SK-N-SH (cell line): Measurements from ENCODE around the gene HBA1. TPM values are rescaled to one million over a fixed set of nuclear protein-coding genes. Genes with fewer than 3 reads are reported as not detected.

Experiments used
- CTCF ChIA-PET: fragments of 300-600, 350-600 bp; formaldehyde crosslinking; extraction: SDS; loops from one replicate; lab custom pipeline; 2021; lab: Yijun Ruan, JAX
- POLR2A ChIA-PET: fragments of 350-600 bp; sonication (Branson Sonifier 250); formaldehyde crosslinking; extraction: SDS; loops from one replicate; lab custom pipeline; 2020; ENCODE audit warnings: antibody characterized with exemption, inconsistent platforms; lab: Yijun Ruan, JAX
- DNase-seq: peaks from one replicate; pipeline ENCODE4 v3.0.0; 2012
- H2AFZ ChIP-seq: fragments of 200-600 bp; sonication (generic); 2 replicates; pipeline ENCODE4 v1.8.1; 2016; ENCODE audit warnings: antibody characterized with exemption, mild to moderate bottlenecking, low read depth
- H3F3A ChIP-seq: fragments of 200-600 bp; sonication (generic); replicated peaks from 2 replicates; pipeline ENCODE3; 2016; ENCODE audit warnings: antibody characterized with exemption, mild to moderate bottlenecking; ENCODE audit not compliant: insufficient read depth
- H3K27ac ChIP-seq, 2 experiments: fragments of 200-500 bp in 1 of 2; fragments of 200-600 bp in 1 of 2; sonication (Bioruptor generic) in 1 of 2; sonication (generic), shearing (Covaris generic) in 1 of 2; 2 replicates each; pipeline versions ENCODE4 v1.5.1 to v1.6.1; 2014 to 2016; ENCODE audit warnings: low read depth in 2 of 2, inconsistent platforms in 1 of 2, low read length in 1 of 2, mild to moderate bottlenecking in 1 of 2, mixed read lengths in 1 of 2
- H3K27me3 ChIP-seq: fragments of 200-600 bp; sonication (generic), shearing (Covaris generic); 2 replicates; pipeline ENCODE4 v1.6.1; 2016; ENCODE audit warnings: mixed run types; ENCODE audit not compliant: insufficient read depth
- H3K36me3 ChIP-seq, 2 experiments: fragments of 200-500 bp in 1 of 2; fragments of 200-600 bp in 1 of 2; sonication (Bioruptor generic) in 1 of 2; sonication (generic) in 1 of 2; replicated peaks in 1 of 2; 2 replicates each; pipeline versions ENCODE3 to v1.5.1; 2014 to 2016; ENCODE audit warnings: low read length in 1 of 2, mild to moderate bottlenecking in 1 of 2; ENCODE audit not compliant: insufficient read depth in 2 of 2, control insufficient read depth in 1 of 2
- H3K4me1 ChIP-seq, 2 experiments: fragments of 200-500 bp in 1 of 2; fragments of 200-600 bp in 1 of 2; sonication (Bioruptor generic) in 1 of 2; sonication (generic), shearing (Covaris generic) in 1 of 2; 2 replicates each; pipeline versions ENCODE4 v1.5.1 to v1.6.1; 2014 to 2016; ENCODE audit warnings: low read depth in 1 of 2, low read length in 1 of 2, mixed run types in 1 of 2; ENCODE audit not compliant: insufficient read depth in 2 of 2, control insufficient read depth in 1 of 2
- H3K4me2 ChIP-seq: fragments of 200-600 bp; sonication (generic), shearing (Covaris generic); 2 replicates; pipeline ENCODE4 v1.6.1; 2017; ENCODE audit warnings: mixed run types
- H3K4me3 ChIP-seq, 2 experiments: fragments of 200-500 bp in 1 of 2; fragments of 200-600 bp in 1 of 2; sonication (Bioruptor generic) in 1 of 2; sonication (generic), shearing (Covaris generic) in 1 of 2; 2 replicates each; pipeline versions ENCODE4 v1.5.1 to v1.8.1; 2014 to 2016; ENCODE audit warnings: low read depth in 2 of 2, inconsistent platforms in 1 of 2, low read length in 1 of 2, mild to moderate bottlenecking in 1 of 2, mixed read lengths in 1 of 2, moderate library complexity in 1 of 2
- H3K79me2 ChIP-seq: fragments of 200-600 bp; sonication (generic); 2 replicates; pipeline ENCODE4 v1.8.1; 2017; ENCODE audit warnings: mild to moderate bottlenecking; ENCODE audit not compliant: insufficient read depth
- H3K9ac ChIP-seq: fragments of 200-600 bp; sonication (generic); 2 replicates; pipeline ENCODE4 v1.6.1; 2017; ENCODE audit warnings: mixed run types
- H3K9me2 ChIP-seq: fragments of 200-600 bp; sonication (generic); 2 replicates; pipeline ENCODE4 v1.6.1; 2017; ENCODE audit warnings: mixed run types
- H3K9me3 ChIP-seq: fragments of 200-600 bp; sonication (generic); 2 replicates; pipeline ENCODE4 v1.6.1; 2017; ENCODE audit warnings: mixed run types, mild to moderate bottlenecking, moderate library complexity
- H4K20me1 ChIP-seq: fragments of 200-600 bp; sonication (generic); 2 replicates; pipeline ENCODE4 v1.6.1; 2017; ENCODE audit warnings: mild to moderate bottlenecking, mixed run types; ENCODE audit not compliant: insufficient read depth
- CHD2 ChIP-seq: fragments of 150-350 bp; IDR thresholded peaks from 2 replicates; pipeline ENCODE4 v1.6.1; 2018; ENCODE audit warnings: low read length; ENCODE audit not compliant: partially characterized antibody
- EP300 ChIP-seq, 2 experiments: IDR thresholded peaks; 2 replicates each; pipeline versions ENCODE4 v1.4.0 to v1.6.1; 2012; ENCODE audit warnings: borderline replicate concordance in 1 of 2, low read depth in 1 of 2, low read length in 1 of 2
- MXI1 ChIP-seq: IDR thresholded peaks from 2 replicates; pipeline ENCODE4 v1.6.1; 2012; ENCODE audit warnings: mild to moderate bottlenecking, low read depth, low read length, improper control_type of control experiment
- NRF1 ChIP-seq: IDR thresholded peaks from 2 replicates; pipeline ENCODE4 v1.6.1; 2012; ENCODE audit warnings: low read depth, mild to moderate bottlenecking, low read length
- POLR2AphosphoS5 ChIP-seq: IDR thresholded peaks from 2 replicates; pipeline ENCODE4 v1.6.1; 2012; ENCODE audit warnings: low read depth, low read length
- RAD21 ChIP-seq: IDR thresholded peaks from 2 replicates; pipeline ENCODE4 v1.6.1; 2012; ENCODE audit warnings: mild to moderate bottlenecking, low read length
- RFX5 ChIP-seq: IDR thresholded peaks from 2 replicates; pipeline ENCODE4 v1.6.1; 2012; ENCODE audit warnings: mild to moderate bottlenecking, improper control_type of control experiment, low read length
- RXRA ChIP-seq: IDR thresholded peaks from 2 replicates; pipeline ENCODE4 v1.4.0; 2012; ENCODE audit warnings: low read depth, mild to moderate bottlenecking, borderline replicate concordance
- SMC3 ChIP-seq: IDR thresholded peaks from 2 replicates; pipeline ENCODE4 v1.6.1; 2012; ENCODE audit warnings: low read depth, low read length, improper control_type of control experiment
- TEAD4 ChIP-seq: IDR thresholded peaks from 2 replicates; pipeline ENCODE4 v1.4.0; 2012; ENCODE audit warnings: mild to moderate bottlenecking, borderline replicate concordance; ENCODE audit not compliant: insufficient read depth
- YY1 ChIP-seq: IDR thresholded peaks from 2 replicates; pipeline ENCODE4 v1.4.0; 2012; ENCODE audit warnings: low read depth, mild to moderate bottlenecking
- WGBS: methylation state at CpG from one replicate; pipeline ENCODE4 v1.1.6; 2017; ENCODE audit warnings: low lambda C conversion rate; 5-methylcytosine and 5-hydroxymethylcytosine counted together
- polyA plus RNA-seq, 3 experiments: library from polyadenylated mRNA; depleted of rRNA; stranded (reverse); fragments of >200 nt; gene quantifications; 2 replicates each; pipeline ENCODE4 v1.2.3, GENCODE V29; 2012
- TF ChIP-seq, protein P1 (sequence below): fragments of 150-350 bp; IDR thresholded peaks from 2 replicates; pipeline ENCODE4 v1.6.1; 2017; ENCODE audit warnings: antibody characterized with exemption, low read length, low read depth, borderline replicate concordance

Gene HBA1
- polyA plus RNA-seq, 1 of the 3 experiments (the other 2 are of a cell fraction): not detected

DNA sequence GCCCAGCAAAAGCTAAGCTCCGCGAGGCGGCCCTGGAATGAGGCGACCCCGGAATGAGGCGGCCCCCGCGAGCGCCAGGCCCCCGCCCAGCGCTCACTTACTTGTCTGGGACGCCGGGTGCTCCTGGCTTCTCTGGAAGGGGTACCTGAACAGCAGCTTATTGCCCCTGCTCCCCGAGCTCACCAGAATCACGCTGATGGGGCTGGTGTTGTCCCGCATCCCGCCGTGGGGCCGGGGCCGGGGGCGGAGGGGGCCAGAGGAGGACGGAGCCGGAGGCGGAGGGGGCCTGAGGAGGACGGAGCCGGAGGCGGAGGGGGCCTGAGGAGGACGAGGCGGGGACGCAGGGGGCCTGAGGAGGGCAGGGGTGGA, 38.4 kb upstream of the HBA1 start:
- H4K20me1 ChIP-seq: no peaks in the 10 kb centered on the region
- peak; percentile 76 for DNase-seq
- POLR2A ChIA-PET: interaction anchor here (0.6 kb wide), 1 partner anchor 11 kb away, joined by 3 read pairs; no protein-coding TSS in a partner anchor
- H3K36me3 ChIP-seq: peaks cover 0 to 4% of the 10 kb centered on the region in 2 experiments
- CTCF ChIA-PET: interaction anchor here (0.6 to 3.4 kb wide), 6 partner anchors 13 to 224 kb away, joined by 3 to 15 read pairs (median 6); partner anchors contain the start of gene HBQ1
- H3K27me3 ChIP-seq: no peaks in the 10 kb centered on the region
- peak overlapping the region; percentile 94 for H3K9ac ChIP-seq
- H2AFZ ChIP-seq: peak overlapping the region; percentile 82; the same call in 1 of the 2 replicates
- peak overlapping the region; percentile 65 to 95 for H3K4me3 ChIP-seq
- TF ChIP-seq POLR2AphosphoS5 (no peak), YY1 (no peak), RFX5 (no peak), TEAD4 (no peak), RAD21 (no peak), CHD2 (no peak), MXI1 (no peak)
- TF ChIP-seq, protein P1, sequence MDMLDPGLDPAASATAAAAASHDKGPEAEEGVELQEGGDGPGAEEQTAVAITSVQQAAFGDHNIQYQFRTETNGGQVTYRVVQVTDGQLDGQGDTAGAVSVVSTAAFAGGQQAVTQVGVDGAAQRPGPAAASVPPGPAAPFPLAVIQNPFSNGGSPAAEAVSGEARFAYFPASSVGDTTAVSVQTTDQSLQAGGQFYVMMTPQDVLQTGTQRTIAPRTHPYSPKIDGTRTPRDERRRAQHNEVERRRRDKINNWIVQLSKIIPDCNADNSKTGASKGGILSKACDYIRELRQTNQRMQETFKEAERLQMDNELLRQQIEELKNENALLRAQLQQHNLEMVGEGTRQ: no peak
- H3K4me2 ChIP-seq: peak overlapping the region; percentile 98
- WGBS: 3% methylated on average over 30 of the region's 30 CpGs
- peaks cover 42% of the 10 kb centered on the region for H3K79me2 ChIP-seq
- no peaks in the 10 kb centered on the region for H3K9me2 ChIP-seq
- H3K9me3 ChIP-seq: no peaks in the 10 kb centered on the region
- peak overlapping the region; percentile 30 to 68; a peak in 3 of 4 replicates for H3K27ac ChIP-seq
- H3F3A ChIP-seq: peaks cover 6% of the 10 kb centered on the region
- peaks cover 4% of the 10 kb centered on the region in 2 experiments; a peak in 1 of 4 replicates for H3K4me1 ChIP-seq

DNA sequence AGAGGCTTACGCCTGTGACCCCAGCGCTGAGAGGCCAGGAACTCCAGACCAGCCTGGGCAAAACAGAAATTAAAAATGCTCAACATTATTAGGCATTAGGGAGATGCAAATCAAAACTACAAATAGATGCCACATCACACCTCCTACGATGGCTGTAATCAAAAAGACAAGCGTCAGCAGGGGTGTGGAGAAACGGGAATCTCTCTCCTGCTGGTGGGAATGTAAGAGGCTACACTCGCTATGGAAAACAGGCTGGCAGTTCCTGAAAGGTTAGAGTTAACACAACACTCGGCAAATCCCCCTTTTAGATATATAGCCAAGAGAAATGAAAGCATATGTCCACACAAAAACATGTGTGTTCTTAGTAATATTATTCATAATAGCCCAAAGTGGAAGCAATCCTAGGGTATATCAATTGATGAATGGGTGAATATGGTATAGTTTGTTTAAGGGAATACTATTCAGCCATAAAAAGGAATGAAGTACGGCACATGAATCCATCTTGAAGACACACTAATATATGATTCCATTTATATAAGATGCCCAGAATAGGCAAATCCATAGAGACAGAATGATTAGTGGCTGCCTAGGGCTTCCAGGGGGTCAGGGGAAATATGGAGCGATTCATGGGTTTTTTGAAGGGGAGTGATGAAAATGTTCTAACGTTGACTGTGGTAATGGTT, 36.2 kb upstream of the HBA1 start:
- ChIA-PET CTCF (interaction anchor here (1.5 to 3.4 kb wide), 2 partner anchors 23 to 40 kb away, joined by 5 to 13 read pairs; partner anchors contain the start of gene HBQ1), POLR2A (no interaction called here)
- no peaks in the 10 kb centered on the region for H3F3A ChIP-seq

More for the DNA sequence above, 36.2 kb upstream of the HBA1 start:
- H3K79me2 ChIP-seq: peaks cover 28% of the 10 kb centered on the region
- no peaks in the 10 kb centered on the region for H3K27me3 ChIP-seq
- no peak overlapping the region for H2AFZ ChIP-seq
- TF ChIP-seq SMC3 (no peak), NRF1 (no peak), RXRA (no peak), EP300 (IDR thresholded peaks at IDR 0.05; ENCODE audit: borderline replicate concordance in 1 of 2, low read depth in 1 of 2, low read length in 1 of 2) (no peak), RAD21 (no peak)
- no peaks in the 10 kb centered on the region for H3K9me3 ChIP-seq
- H3K27ac ChIP-seq: no peak overlapping the region
- H3K4me2 ChIP-seq: no peak overlapping the region
- DNase-seq: no peak
- 80% methylated on average over 10 of the region's 10 CpGs for WGBS
- H3K4me3 ChIP-seq: no peak overlapping the region
- peaks cover 4% of the 10 kb centered on the region in 2 experiments; a peak in 1 of 4 replicates for H3K4me1 ChIP-seq
- H3K36me3 ChIP-seq: peaks cover 0 to 4% of the 10 kb centered on the region in 2 experiments
- H4K20me1 ChIP-seq: no peaks in the 10 kb centered on the region
- H3K9ac ChIP-seq: no peak overlapping the region
- no peaks in the 10 kb centered on the region for H3K9me2 ChIP-seq
